GM18867 (cell line): ENCODE data around the gene SYNDIG1.
"Not testable (repeated sequence)": the region's sequence is repeated elsewhere in the genome, so short reads cannot be mapped to it uniquely, and the experiment has no call there.

ENCODE experiments used
- ATAC-seq: cut with Tn5 transposase; IDR thresholded peaks from one replicate; pipeline ENCODE4 v1.9.1; 2021; ENCODE audit warnings: mild to moderate bottlenecking, moderate library complexity; ENCODE audit not compliant: unreplicated experiment

Gene SYNDIG1

DNA sequence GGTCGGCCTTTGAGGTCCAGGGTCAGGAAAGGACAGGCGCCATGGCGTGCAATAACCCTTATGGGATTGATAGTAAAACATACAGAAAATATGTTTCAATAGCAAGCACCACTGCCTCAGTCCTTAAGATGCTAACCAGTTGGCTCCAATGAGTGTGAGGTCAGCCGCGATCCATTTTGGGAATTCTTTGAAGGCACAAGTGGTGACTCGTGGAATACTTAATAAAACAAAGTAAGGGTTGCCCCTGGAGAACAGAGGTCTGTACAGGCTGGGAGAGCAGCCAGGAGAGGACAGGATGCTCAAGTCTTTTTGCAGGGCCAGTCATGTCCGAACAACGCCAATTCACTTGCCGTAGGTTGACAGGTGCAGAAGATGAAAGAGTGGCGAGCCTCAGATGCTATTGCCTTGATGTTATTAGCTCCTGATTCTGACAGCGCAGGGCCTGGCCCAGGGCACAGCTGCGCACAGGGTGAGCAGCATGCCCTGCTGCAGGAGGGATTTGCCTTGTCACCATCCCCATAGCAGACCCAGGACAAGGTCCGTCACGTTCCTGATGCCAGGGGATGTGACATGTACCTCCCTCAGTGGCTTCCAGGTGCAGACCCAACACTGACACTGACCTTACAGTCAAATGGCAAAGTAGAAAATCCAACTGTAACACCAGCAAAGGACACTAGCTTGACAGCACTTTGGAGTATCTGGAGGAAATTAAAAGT, 21.8 kb downstream of the SYNDIG1 start:
- ATAC-seq: no peak

DNA sequence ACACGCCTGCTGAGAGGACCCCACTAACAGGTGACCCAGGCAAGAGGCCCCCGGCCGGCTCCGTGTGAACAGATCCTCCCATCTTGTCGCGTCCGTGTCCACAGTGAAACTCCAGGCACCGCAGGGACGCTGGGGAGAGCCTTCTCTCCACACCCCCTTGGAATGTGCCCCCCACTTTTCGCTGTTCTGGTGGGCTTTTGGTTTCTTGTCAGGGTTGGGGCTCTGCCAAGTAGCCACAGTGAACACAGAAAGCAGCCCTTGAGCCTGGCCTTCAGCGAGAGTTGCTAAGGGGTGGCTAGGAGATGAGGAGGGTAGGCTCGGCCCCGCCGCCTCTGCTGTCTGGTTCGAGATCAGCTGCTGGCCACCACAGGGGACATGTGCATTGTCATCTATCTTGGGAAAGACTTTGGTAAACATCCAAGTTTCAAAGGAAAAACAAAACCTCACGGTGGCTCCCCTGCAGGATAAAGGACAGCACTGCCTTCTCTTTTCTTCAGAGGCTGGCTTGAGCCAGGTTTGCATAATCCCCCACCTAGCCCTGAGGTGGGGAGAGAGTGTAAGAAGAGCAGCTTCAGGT, 22.7 kb downstream of the SYNDIG1 start:
- ATAC-seq: no peak

DNA sequence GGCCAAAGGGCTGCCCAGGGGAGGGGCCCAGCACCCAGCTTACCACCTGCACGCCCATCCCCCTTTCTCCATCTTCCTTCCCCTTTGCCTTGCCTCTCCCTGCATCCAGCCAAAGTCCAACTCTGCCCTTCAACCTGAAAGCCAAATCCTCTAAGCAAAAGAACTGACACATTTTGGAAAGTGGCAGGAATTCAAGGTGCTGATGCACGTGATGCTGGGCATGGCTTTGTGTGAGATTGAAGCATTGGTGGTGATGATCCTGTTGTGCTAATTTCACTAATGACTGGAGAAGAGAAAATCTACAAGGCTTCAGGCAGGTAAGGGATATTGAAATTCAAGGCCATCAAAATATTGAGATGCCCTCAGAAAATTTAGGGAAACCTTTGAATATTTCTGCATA, 23.3 kb downstream of the SYNDIG1 start:
- ATAC-seq: no peak

DNA sequence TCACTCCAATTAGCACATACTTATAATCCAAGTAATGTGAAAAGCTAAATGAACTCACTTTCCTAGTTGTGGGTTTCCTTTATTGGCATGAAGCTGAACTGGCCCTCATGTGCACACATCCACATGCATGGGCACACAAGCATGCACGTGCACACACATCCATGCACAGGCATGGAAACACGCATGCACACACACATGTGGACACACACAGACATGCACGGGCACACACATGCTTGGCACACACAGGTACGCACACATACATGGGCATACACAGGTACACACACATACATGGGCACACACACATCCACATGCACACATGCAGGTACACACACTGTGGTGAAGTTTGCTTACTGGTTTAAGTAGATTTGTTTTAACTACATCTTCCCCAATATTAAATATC, 23.8 kb downstream of the SYNDIG1 start:
- ATAC-seq: no peak

DNA sequence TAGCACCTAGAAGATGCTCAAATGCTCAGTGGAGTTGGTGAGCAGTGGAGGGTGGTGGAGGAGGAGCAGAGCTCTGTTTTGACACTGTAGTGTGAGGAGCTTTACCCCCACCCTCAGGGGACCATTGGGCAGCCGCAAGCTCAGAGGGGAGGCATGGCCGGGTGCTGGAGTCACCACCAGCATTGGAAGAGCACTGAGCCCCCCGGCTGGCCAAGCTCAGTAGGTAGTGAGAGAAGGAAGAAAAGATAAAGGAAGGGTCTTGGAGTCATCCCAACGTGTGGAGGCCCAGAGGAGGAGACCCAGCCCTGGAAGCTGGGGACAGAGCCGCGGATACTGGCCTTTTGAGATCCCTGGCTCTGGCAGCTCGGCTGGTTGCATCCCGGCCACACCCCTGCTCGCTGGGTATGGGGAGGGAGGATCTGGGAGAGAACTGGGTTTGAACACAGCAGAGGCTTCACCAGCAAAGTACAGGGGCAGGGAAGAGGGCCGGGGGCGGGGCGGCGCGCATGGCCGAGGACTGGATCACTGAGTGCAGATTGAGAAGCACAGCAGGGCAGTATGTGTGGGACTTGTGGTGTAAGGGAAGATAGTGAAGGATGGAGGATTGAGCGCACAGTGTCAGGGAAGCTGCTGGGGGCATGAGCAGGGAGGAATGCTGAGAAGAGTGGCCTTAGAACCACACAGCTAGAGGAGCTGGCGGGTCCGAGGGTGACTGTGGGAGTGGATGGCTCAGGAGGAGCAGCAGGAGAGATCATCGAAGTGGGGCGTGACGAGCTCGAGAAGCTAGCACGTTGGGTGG, 24.4 kb downstream of the SYNDIG1 start:
- no peak for ATAC-seq

DNA sequence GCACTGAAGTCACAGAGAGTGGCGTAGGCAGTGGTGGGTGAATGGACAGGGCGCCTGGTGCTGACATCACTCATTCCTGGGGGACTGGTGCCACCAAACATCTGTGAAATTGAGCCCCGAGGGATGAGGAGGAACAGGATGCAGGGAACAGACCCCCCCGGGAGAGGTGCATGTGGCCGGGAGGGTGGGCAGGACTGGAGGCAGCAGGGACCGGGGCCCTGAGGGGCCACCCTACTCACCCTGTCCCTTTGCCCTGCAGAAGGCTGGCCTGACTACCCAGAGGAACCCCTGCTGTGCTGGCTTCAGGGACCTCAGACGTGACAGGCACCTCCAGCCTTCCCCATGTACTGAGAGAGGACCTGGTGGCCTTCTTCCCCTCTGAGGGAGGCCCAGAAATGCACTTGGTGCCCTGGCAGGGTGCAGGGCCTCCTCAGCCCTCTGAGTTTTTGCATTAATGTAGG, 25.1 kb downstream of the SYNDIG1 start:
- no peak for ATAC-seq

DNA sequence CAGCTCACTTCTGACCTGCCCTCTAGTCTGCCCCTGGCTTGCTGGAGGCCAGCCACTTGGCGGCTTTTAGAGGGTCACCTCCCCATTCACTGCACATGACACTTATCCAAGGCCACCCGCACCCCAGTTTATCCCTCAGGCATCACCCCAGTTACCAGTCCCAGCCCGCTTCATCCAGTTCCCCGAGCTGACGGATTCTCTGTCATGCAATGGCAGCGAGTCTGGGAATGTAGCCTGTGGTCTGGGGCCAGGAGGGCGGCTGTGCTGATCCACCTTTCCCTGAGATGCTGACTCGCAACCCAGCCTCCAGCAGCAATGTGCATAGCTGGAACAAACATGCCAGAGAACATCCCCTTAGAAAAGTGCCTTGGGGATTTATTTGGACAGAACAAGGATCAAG, 25.8 kb downstream of the SYNDIG1 start:
- no peak for ATAC-seq

DNA sequence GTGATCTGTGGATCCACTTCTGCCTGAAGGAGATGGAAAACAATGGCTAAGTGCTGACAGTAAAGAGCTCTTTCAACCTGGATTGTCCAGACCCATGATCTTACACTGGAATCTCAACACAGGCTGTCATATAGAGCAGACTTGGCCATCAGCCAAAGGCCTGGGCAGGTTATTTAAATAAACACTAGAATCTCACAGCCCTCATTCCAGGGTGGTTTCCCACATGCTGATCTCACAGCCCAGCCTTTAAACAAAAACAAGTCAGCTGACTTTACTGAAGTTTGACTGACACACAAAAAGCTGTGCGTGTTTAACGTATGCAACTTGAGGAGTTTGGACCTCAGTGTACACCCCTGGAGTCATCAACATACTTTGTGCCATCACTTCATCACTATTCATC, 28.4 kb downstream of the SYNDIG1 start:
- ATAC-seq: no peak

DNA sequence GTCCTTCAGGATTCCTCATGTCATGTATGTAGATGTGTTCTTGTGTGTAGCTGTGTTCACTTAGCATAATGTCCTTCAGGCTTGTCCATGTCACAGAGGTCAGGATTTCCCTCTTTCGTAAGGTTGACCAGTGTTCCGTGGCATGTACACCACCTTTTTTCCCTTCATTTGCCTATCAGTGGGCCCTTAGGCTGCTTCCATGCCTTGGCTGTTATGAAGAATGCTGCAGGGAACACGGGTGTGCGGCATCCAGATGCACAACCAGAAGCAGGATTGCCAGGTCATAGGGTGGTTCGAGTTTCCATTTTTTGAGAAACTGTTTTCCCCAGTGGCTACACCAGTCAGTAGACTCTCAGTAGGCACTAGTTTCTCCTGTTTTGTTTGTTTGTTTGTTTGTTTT, 29.2 kb downstream of the SYNDIG1 start:
- ATAC-seq: no peak

DNA sequence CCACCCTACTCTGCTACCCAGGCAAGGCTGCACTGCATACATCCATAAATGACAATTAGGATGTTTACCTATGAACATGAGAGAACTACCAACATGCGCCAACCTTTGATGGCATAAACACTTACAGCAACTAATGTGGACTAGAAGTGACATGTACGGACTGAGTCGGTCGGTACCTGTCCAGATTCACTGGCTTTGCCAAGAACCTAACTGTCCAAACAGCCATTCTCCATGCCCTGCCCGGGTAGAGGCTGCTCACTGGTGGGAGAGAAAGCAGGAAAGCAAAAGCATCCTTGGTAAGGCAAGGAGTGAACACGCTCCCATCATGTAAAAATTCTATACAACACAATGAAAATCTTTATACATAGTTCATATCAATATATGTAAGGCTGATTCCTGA, 30.0 kb downstream of the SYNDIG1 start:
- ATAC-seq: no peak

DNA sequence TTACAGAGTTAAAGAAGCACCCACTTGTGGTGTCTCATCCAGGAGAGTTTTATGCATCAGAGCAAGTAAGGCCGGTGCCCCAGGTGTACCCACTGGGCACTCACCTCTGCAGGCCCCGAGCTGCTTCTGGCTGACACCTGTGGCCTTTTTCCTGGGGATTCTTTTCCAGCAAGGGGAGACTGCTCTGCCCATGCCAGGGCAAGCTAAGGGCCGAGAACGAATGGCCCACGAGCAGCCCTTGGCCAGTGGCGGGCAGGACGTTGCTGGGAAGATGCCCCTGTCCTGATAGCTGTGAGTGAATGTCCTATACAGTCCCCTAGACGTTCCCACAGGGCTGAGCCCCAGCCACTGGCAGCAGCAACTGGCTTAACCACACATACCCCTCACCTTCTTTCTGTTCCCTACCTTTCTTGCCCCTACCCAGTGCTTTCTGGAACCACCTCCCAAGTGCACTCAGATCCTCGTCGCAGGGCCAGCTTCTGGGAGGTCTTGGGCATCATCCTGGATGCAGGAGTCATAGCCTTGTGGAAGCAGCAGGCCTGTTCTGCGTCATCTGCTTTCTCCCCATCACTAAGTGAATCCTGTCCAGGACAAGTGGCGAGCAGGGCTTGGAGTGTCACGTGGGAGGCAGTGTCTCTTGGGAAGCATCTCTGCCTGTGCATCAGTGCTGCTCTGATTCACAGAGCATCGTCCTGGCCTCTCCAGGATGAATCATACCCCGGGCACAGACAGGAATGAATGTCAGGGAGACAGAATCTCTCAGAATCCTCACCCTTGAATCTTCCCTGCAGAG, 32.5 kb downstream of the SYNDIG1 start:
- no peak for ATAC-seq

DNA sequence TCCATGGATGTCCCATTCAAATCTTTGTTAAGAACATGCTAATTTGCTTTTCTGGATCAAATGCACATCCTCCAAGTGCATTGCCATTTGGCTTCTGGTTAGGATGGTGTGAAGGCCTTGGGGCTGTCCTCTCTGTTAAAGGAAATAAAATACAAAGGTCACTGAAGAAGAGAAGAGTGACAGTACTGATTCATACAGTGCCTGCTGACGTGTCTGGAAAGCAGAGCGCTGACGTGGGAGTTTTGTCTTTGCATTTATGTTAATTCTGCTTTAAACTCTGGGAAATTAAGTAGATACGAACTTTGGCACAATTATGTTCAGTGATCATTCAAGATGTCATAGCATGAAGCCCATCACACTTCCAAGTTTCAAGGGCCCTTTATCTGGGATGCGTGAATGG, 33.2 kb downstream of the SYNDIG1 start:
- ATAC-seq: no peak

DNA sequence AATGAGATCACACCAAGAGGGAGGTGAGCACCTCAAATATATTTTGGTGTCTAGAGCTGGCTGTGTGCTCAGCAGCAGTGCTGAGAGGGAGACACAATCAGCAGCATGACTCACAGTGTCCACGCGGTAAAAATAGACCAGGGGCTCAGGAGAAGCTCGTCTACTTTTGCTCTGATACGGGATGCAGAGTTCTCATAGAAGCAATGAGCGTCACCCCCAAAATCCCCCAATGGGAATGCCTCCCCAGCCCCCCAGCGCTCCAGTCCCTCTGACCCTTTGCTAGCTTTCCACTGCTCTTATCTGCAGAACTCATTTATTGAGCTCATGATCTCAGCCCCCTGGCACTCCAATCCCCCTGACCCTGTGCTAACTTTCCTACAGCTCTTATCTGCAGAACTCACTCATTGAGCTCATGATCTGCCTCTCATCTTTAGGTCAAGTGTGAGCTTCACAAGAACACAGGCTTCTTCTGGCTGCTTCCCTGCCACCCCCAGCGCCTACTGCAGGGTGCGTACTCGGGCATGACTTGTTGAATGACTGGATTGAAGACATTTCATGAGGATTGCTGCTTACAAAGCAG, 34.0 kb downstream of the SYNDIG1 start:
- no peak for ATAC-seq

DNA sequence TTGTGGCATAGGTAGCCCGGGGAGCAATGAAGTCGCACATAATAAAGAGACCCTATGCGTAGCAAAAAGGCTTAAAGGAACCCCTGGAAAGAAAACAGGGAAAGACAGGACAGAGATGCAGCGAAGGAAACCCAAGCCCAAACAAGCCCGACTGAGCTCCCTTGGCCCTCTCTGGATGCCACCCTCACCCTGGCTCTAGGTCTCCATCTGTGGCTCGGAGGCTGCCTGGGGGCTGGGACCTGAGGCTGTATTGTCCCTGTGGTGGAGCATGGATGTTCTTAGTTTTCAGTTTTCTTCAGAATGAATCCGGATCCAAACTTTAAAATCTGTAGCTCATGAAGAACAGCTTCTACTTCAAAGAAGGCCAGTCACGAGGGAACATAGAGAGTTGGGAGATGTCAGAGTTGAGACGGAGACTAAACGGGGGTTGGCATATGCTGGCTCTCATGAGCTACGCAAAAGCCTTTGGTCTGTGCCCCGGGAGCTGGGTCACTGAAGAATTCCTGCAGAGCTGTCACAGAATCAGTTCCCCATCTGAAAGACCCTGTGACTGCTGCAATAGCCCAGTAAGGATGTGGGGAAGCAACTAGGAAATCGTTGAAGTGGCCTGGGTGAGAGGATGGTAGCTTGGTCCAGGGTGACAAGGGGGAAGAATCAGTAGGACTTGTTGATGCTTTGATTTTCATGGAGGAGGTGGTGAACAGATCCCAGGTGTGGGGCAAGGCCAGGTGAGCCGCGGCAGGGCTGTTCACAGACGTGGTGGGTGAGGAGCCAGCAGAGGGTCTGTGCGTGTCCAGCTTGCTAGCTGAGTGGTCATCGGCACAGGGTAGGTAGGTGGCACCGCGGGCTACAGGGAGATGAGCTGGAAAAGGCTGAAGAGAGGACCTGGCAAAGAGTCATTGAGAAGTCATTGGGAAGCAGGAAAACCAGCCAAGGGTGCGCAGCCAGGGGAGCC, 35.2 kb downstream of the SYNDIG1 start:
- no peak for ATAC-seq

DNA sequence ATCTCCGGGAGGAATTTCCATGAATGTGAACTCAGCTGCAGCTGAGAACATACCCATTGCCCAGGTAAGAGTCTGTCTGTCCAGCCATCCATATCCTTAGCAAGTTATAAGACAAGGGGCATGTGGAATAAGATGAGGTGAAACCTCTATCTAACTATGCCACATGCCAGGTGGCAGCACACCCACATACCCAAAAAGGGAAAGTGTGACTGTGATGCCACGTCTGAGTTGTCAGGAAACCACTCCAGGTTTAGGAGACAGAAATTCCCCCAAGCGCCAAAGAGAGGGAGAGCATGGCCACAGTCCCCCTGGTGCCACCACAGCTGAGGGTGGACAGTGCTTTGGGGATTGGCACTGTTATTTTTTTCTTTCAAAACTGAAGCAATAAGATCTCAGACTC, 36.7 kb downstream of the SYNDIG1 start:
- ATAC-seq: no peak

DNA sequence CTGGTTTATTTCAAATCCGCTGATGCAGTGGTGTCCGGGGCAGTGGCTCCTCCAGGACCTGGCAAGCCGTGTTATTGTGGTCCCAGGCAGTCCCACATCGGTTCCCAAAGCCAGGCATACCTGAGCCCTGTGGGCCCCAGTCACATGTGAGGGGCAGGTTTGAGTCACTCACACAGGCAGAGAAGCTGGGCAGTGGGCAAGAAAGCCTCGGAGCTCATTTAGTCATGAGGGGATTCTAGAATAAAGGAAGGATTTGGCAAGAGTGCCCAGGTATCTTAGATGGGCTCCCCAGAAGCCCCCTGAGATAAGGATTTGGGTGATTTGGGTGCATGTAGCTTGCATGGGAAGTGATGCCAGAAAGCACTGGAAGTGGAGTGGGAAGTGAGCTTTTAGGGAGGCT, 37.3 kb downstream of the SYNDIG1 start:
- ATAC-seq: no peak

DNA sequence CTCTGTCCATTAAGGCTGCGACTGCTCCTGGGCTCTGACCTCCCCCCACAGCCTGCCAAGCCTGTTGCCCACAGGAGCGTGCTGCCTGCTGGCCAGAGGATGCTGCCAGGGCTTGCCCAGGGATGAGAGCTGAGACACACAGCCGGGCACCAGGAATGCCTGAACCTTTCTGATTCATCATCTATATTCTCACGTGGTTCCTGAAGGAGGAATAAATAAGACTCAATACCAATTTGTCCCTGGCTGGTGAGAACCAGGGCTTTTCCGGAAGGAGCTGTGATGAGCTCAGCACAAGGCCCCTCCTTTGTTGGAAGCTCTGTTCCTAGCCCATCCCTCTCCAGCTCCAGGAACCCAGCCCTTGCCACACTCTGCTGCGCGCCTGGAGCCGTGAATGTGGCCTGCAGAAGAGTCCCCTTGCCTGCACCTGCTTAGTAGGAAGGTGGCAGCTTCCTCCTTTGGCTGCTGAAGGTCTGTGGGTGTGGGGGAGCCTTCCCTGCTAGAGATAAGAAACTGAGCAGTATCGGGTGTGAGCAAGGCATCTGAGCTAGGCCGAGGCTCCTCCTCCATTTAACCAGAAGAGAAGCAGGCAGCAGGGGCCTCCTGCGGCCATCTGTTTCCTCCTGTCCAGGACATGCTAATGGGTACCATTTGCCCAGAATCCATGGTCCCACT, 37.9 kb downstream of the SYNDIG1 start:
- ATAC-seq: no peak

DNA sequence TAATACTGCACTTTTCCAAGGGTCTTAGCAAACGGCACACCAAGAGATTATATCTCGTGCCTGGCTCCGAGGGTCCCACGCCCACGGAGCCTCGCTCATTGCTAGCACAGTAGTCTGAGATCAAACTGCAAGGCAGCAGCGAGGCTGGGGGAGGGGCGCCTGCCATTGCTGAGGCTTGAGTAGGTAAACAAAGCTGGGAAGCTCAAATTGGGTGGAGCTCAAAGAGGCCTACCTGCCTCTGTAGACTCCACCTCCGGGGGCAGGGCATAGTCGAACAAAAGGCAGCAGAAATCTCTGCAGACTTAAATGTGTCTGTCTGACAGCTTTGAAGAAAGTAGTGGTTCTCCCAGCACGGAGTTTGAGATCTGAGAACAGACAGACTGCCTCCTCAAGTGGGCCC, 43.0 kb downstream of the SYNDIG1 start:
- not testable (repeated sequence) for ATAC-seq

DNA sequence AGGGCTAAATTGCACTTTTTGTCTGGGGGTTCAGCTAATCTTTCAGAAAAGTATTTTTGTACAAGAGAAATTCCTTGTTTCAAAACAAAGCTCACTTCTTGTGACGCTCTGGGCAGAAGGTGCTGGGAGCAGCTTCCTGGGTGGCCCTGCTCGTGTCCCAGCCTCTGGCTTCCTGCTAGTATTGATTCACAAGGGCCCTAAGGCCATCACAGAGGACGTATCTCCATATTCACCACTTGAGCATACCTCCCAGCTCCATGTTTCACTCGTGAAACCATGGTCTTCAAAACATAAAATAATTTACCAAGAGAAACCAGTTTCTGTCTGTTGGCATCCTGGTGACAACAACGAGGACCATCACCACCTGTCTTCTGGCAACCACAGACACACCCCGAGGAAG, 49.1 kb downstream of the SYNDIG1 start:
- no peak for ATAC-seq
